GM18909 (cell line): ENCODE measurements around the gene DTL.

Experiments used
- ATAC-seq: cut with Tn5 transposase; IDR thresholded peaks from one replicate; pipeline ENCODE4 v1.9.1; 2021; ENCODE audit warnings: mild to moderate bottlenecking; ENCODE audit not compliant: unreplicated experiment, poor library complexity

DTL gene

DNA sequence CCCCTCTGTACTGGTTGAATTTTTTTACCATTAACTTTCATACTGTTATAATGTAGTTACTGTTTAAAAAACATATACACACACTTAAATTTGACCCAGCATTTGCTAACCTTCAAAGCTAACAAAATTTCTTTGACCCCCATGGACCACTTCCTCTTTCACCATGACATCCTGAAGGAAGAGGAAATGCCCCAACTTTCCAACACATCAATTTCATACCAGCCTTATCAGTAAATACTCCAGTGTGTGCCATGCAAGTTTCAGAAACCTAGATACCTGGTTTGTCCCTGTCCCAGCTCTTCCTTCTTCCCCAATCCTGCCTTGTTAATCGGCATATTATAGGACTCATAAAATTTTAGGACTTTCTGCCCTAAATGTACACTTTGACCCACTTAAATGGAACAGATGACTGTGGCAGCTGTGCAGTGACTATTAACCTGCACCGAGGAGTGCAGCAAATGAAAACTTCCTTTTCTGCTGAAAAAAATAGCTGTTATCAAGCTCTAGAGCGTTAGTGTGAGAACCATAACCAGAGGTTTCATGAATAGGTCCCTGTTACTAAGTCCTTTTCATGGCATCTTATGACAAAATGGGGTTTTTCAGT is 54.1 kb downstream of the DTL start:
- no peak for ATAC-seq

DNA sequence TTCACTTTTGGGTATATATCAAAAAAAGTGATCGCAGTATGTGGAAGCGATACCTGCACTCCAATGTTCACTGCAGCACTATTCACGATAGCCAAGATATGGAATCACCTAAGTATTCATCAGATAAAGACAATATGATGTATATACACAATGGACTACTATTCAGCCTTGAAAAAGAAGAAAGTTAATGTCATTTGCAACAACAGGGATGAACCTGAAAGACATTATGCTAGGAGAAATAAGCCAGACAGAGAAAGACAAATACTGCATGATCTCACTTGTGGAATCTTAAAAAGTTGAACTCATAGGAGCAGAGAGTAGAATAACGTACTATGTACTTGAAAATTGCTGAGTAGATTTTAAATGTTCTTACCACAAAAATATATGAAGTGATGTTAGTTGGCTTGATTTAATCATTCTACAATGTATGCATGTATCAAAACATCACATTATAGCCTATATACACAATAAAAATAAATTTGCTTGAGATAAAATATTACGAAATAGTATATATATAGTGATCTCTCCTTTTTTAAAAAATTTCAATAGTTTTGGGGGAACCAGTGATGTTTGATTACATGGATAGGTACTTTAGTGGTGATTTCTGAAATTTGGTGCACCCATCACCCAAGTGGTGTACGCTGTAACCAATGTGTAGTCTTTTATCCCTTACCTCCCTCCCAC is 56.0 kb downstream of the DTL start:
- ATAC-seq, result no peak

DNA sequence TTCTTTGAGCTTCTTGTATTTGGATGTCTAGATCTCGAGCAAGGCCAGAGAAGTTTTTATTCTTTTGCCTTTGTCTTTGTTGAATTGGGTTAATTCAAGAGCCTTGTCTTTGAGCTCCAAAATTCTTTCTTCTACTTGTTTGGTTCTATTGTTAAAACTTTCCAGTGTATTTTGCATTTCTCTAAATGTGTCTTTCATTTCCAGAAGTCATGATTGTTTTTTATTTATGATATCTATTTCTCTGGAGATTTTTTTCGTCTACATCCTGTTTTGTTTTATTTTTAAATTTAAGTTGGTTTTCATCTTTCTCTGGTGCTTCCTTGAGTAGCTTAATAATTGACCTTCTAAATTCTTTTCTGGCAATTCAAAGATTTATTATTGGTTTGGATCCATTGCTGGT is 61.8 kb downstream of the DTL start:
- no peak for ATAC-seq

- ATAC-seq, result no peak
Measured at GRCh38 chr1:212098310-212098709, 62.8 kb downstream of the DTL start.

- ATAC-seq, result no peak
Measured at GRCh38 chr1:212098771-212099170, 63.2 kb downstream of the DTL start.

- ATAC-seq, result no peak
Measured at GRCh38 chr1:212101251-212101650, 65.7 kb downstream of the DTL start.

- ATAC-seq, result no peak
Measured at GRCh38 chr1:212101735-212102134, 66.2 kb downstream of the DTL start.

GRCh38 chr1:212104586-212105325 is 69.2 kb downstream of the DTL start:
- ATAC-seq, result no peak

- no peak for ATAC-seq
Measured at GRCh38 chr1:212106286-212106792, 70.8 kb downstream of the DTL start.

DNA sequence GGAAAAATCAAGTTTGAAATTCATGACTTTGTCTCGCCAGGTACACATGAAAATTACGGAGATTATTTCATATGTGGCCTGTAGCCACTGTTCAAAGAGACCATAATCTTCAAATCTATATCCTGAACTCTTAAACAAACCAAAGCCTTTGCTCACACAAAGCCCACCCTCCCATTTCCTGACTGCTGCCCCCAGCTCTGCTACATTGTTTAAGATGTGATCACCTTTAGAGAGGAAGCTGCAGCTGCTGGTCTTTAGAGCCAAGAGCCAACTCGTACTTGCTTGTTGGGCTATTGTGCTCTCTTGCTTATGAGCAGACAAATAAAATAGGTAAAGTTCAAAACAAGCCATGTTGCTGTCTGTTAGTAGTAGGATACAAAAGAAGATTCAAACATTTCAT is 71.9 kb downstream of the DTL start:
- ATAC-seq, result no peak

GRCh38 chr1:212108187-212108586 is 72.6 kb downstream of the DTL start:
- ATAC-seq, result no peak

GRCh38 chr1:212108981-212109380 is 73.4 kb downstream of the DTL start:
- ATAC-seq, result no peak

GRCh38 chr1:212109728-212110127 is 74.2 kb downstream of the DTL start:
- no peak for ATAC-seq

DNA sequence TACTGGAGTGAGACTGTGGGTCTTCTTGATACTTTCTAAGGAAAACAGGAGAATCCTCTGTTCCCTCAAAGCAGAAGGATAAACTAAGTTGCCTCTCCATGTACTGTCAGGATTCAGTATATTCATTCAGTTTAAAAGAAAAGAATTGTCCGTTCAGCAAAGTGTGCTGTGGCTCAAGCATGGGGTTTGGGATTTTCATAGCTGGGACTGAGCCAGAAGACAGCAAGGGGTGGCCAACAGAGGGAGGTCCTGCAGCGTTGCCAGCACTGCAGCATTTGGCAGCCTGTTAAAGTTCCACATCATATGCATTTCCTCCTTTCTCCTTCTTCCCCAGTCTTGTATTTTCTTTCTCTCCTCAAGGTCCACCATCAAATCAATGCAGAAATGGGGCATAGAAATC is 75.1 kb downstream of the DTL start:
- ATAC-seq, result no peak

GRCh38 chr1:212111536-212111935 is 76.0 kb downstream of the DTL start:
- ATAC-seq, result no peak

DNA sequence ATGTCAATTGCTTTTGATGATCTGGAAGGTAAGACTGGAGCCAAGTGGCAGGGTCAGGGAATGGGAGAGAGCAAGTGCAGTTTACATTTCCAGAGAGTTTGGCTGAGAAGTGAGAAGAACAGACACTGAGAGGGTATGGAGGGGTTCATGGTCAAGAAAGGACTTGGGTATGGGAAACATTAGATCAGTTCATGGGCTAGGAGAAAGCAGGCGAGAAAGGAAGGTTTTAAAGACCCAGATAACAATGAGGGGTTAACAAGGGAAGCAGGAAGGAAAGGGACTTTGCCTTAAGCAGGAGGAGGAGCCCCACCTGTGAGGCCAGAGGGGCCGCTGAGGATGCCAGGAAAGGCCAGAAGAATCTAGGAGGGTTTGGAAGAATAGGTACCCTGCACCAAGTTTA is 78.2 kb downstream of the DTL start:
- ATAC-seq, result no peak

DNA sequence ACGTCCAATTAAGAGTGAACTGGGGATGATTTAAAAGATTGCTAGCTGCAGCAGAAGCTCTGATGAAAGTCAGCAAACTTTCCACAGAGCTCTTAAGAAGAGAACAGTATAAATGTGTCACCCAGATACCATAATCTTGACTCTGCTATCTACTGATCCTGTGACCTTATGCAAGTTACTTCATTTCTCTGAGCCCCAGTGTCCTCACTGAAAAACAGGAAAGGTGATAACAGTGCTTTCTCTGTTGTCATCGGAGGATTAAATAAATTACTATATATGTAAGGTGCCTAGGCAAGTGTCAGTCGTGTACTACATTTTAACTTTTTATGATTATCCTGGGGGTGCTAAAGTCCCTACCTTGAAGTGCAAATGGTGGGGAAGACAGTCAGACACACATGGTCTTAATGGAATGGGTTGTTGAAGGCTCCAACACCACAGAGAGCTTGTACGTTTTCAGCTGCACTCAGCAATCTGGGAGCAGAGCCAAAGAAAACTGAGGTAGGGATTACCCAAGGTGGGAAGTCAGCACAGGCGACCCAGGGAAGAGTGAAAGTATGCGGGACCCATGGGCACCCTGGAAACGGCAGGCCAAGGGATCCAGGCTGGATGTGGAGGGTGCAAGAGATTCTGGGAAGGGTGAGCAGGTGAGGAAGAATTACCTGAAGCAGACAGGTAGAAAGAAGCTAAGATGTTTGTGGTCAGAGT is 82.8 kb downstream of the DTL start:
- no peak for ATAC-seq

GRCh38 chr1:212118872-212119260 is 83.3 kb downstream of the DTL start:
- no peak for ATAC-seq

DNA sequence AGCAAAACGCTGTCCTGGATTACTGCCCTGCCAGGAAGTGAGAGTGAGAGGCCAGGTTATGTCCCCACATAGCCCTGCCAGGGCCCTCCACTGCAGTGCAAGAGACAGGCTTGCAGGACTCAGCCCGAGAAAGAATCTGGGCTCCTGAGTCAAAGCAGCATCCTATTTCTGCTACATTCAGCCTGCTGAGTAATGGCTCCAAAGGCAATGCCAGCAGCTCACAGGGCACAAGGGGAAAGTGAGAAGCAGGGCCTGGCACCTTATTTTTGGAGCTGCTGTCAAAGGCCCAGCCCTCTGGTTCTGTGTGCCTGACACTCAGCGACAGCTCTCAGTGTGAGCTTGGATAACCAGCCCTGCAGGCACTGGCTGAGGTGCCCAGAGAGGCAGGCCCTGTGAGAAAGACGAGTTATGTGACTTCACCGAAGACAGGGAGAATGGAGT is 83.9 kb downstream of the DTL start:
- ATAC-seq, result no peak

DNA sequence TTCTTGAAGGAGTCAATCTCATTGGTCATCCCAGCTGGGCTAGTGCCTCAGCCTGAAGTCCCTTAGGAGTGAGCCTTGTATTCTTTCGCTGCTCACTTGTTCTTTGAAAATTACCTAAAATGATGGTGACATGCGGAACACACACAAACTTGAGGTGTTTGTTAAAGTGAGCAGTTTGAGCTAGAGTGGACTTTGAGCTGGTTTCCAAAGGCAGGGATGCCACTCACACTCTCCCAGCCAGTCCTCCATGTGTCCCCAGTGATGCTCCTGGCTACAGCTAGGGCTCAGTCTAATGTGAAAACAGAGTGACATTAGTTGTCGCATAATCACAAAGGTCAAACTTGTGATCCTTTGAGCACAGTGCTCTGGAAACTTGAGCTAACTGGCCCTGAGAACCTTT is 84.3 kb downstream of the DTL start:
- ATAC-seq, result no peak

GRCh38 chr1:212121779-212122178 is 86.2 kb downstream of the DTL start:
- no peak for ATAC-seq
